ENCODE measurements around the gene TMEM95. TPM values are rescaled to one million over a fixed set of nuclear protein-coding genes. Genes with fewer than 3 reads are reported as not detected.

The TMEM95 gene
- total RNA-seq, 3 donors from 2014 or later, result not detected

GRCh38 chr17:7405350-7406234 is 50.6 kb downstream of the TMEM95 start:
- H3K4me1 Mint-ChIP-seq (ENCODE audit: low read depth), result peaks cover 11% of the 10 kb centered on the region
- H3K27me3 Mint-ChIP-seq (ENCODE audit: low read depth), result no peaks in the 10 kb centered on the region
- DNase-seq, result no peak
- peak overlapping the region; percentile 76 for H3K4me3 Mint-ChIP-seq
- ATAC-seq, result no peak
- H3K36me3 Mint-ChIP-seq (ENCODE audit: insufficient read depth), result no peaks in the 10 kb centered on the region
- no peaks in the 10 kb centered on the region for H3K9me3 Mint-ChIP-seq

- Mint-ChIP-seq H3K4me3 (peak overlapping the region; percentile 67), H3K4me1 (ENCODE audit: low read depth) (peaks cover 11% of the 10 kb centered on the region), H3K36me3 (ENCODE audit: insufficient read depth) (no peaks in the 10 kb centered on the region), H3K27me3 (ENCODE audit: low read depth) (no peaks in the 10 kb centered on the region), H3K9me3 (no peaks in the 10 kb centered on the region)
- ATAC-seq (no peak), DNase-seq (no peak)
Observed at GRCh38 chr17:7406235-7406825, 51.4 kb downstream of the TMEM95 start.

Other genes with a start within 250 kb of the TMEM95 start
- gene ASGR2, start 240.3 kb upstream of the TMEM95 start, total RNA-seq, result under 1 TPM in 1 of 3 donors, not detected in 2; 0.25 TPM
- 1 to 10 TPM in 2 of 3 donors, under 1 TPM in 1; 0.63 to 1.3 (median 1.1) TPM for gene ASGR1, start 175.8 kb upstream of the TMEM95 start, total RNA-seq
- gene DLG4, start 135.3 kb upstream of the TMEM95 start, total RNA-seq, result 1 to 10 TPM; 4.2 to 6.5 (median 5.7) TPM
- 100 to 1,000 TPM; 161 to 222 (median 174) TPM for gene ACADVL, start 135.2 kb upstream of the TMEM95 start, total RNA-seq
- gene DVL2, start 120.6 kb upstream of the TMEM95 start, total RNA-seq, result 10 to 100 TPM; 62.9 to 65.3 (median 63.2) TPM
- gene PHF23, start 115.7 kb upstream of the TMEM95 start, total RNA-seq, result 10 to 100 TPM; 42.6 to 47.6 (median 43.0) TPM
- gene GABARAP, start 112.7 kb upstream of the TMEM95 start, total RNA-seq, result 100 to 1,000 TPM; 114 to 136 (median 133) TPM
- gene CTDNEP1, start 103.4 kb upstream of the TMEM95 start, total RNA-seq, result 100 to 1,000 TPM; 190 to 210 (median 196) TPM
- 100 to 1,000 TPM; 107 to 138 (median 117) TPM for gene ELP5, start 102.9 kb upstream of the TMEM95 start, total RNA-seq
- gene CLDN7, start 92.7 kb upstream of the TMEM95 start, total RNA-seq, result 1 to 10 TPM in 2 of 3 donors, under 1 TPM in 1; 0.65 to 1.8 (median 1.7) TPM
- gene SLC2A4, start 73.4 kb upstream of the TMEM95 start, total RNA-seq, result under 1 TPM; 0.16 to 0.58 (median 0.24) TPM
- gene YBX2, start 60.5 kb upstream of the TMEM95 start, total RNA-seq, result under 1 TPM in 1 of 3 donors, not detected in 2; 0.18 TPM
- gene EIF5A, start 47.5 kb upstream of the TMEM95 start, total RNA-seq, result 1,000 to 10,000 TPM; 1,821 to 1,965 (median 1,822) TPM
- 10 to 100 TPM; 80.6 to 92.8 (median 87.1) TPM for gene GPS2, start 39.8 kb upstream of the TMEM95 start, total RNA-seq
- 10 to 100 TPM; 73.1 to 88.0 (median 82.4) TPM for gene NEURL4, start 25.8 kb upstream of the TMEM95 start, total RNA-seq
- gene ACAP1, start 18.6 kb upstream of the TMEM95 start, total RNA-seq, result 100 to 1,000 TPM; 119 to 126 (median 123) TPM
- 1 to 10 TPM; 1.6 to 2.3 (median 1.6) TPM for gene KCTD11, start 3.0 kb upstream of the TMEM95 start, total RNA-seq
- 1 to 10 TPM; 5.6 to 7.4 (median 6.0) TPM for gene TNK1, start 25.9 kb downstream of the TMEM95 start, total RNA-seq
- gene PLSCR3, start 39.4 kb downstream of the TMEM95 start, total RNA-seq, result 10 to 100 TPM; 67.7 to 69.1 (median 68.9) TPM
- gene TMEM256, start 48.9 kb downstream of the TMEM95 start, total RNA-seq, result 10 to 100 TPM; 29.9 to 33.4 (median 32.0) TPM
- 1 to 10 TPM; 4.9 to 6.4 (median 5.9) TPM for gene NLGN2, start 52.7 kb downstream of the TMEM95 start, total RNA-seq
- gene SPEM1, start 65.2 kb downstream of the TMEM95 start, total RNA-seq, result not detected
- gene SPEM2, start 70.5 kb downstream of the TMEM95 start, total RNA-seq, result not detected
- not detected for gene SPEM3, start 73.7 kb downstream of the TMEM95 start, total RNA-seq
- 10 to 100 TPM; 11.8 to 13.9 (median 12.0) TPM for gene TMEM102, start 80.3 kb downstream of the TMEM95 start, total RNA-seq
- under 1 TPM; 0.19 to 0.32 (median 0.28) TPM for gene FGF11, start 84.4 kb downstream of the TMEM95 start, total RNA-seq
- 1 to 10 TPM; 3.9 to 4.6 (median 4.3) TPM for gene CHRNB1, start 89.9 kb downstream of the TMEM95 start, total RNA-seq
- 10 to 100 TPM; 16.0 to 18.0 (median 17.5) TPM for gene ZBTB4, start 124.5 kb downstream of the TMEM95 start, total RNA-seq
- not detected for gene SLC35G6, start 126.3 kb downstream of the TMEM95 start, total RNA-seq
- gene POLR2A, start 129.2 kb downstream of the TMEM95 start, total RNA-seq, result 100 to 1,000 TPM; 184 to 188 (median 188) TPM
- 1 to 10 TPM; 4.6 to 6.5 (median 6.1) TPM for gene TNFSF12, start 193.9 kb downstream of the TMEM95 start, total RNA-seq
- gene TNFSF13, start 203.6 kb downstream of the TMEM95 start, total RNA-seq, result 1 to 10 TPM in 2 of 3 donors, under 1 TPM in 1; 0.98 to 1.4 (median 1.3) TPM
- gene SENP3, start 206.8 kb downstream of the TMEM95 start, total RNA-seq, result 100 to 1,000 TPM; 138 to 153 (median 146) TPM
- 1 to 10 TPM; 4.8 to 5.3 (median 4.9) TPM for gene CD68, start 224.5 kb downstream of the TMEM95 start, total RNA-seq
- gene MPDU1, start 228.7 kb downstream of the TMEM95 start, total RNA-seq, result 100 to 1,000 TPM; 110 to 134 (median 114) TPM
- gene SOX15, start 234.9 kb downstream of the TMEM95 start, total RNA-seq, result under 1 TPM; 0.20 to 0.38 (median 0.24) TPM